H1 (cell line): ENCODE results near the gene FGF23. TPM values are rescaled to one million over a fixed set of nuclear protein-coding genes. Genes with fewer than 3 reads are reported as not detected.

Source experiments
- CTCF ChIP-seq, 3 experiments: IDR thresholded peaks; 1 replicate in 2 of 3; 2 replicates in 1 of 3; pipeline versions ENCODE4 v1.5.1 to v1.6.1; 2011; ENCODE audit warnings: low read length in 3 of 3, mild to moderate bottlenecking in 3 of 3, inconsistent platforms in 2 of 3, low read depth in 1 of 3, moderate library complexity in 1 of 3; ENCODE audit not compliant: insufficient read depth in 1 of 3; ENCODE audit errors: control extremely low read depth in 1 of 3
- EZH2 ChIP-seq: fragments of 200-600 bp; sonication (generic); IDR thresholded peaks from 2 replicates; pipeline ENCODE4 v1.7.1; 2012; ENCODE audit warnings: low read depth, mild to moderate bottlenecking, moderate library complexity, low read length, inconsistent platforms; ENCODE audit not compliant: severe bottlenecking
- FOSL1 ChIP-seq: IDR thresholded peaks from 2 replicates; pipeline ENCODE4 v1.6.1; 2011; ENCODE audit warnings: mild to moderate bottlenecking, low read depth, low read length, moderate library complexity; ENCODE audit not compliant: insufficient read depth
- MAFK ChIP-seq: IDR thresholded peaks from 2 replicates; pipeline ENCODE4 v1.6.1; 2012; ENCODE audit warnings: low read depth, mild to moderate bottlenecking, improper control_type of control experiment, low read length
- SP1 ChIP-seq: IDR thresholded peaks from 2 replicates; pipeline ENCODE4 v1.6.1; 2011; ENCODE audit warnings: low read depth, low read length
- TCF12 ChIP-seq: IDR thresholded peaks from 2 replicates; pipeline ENCODE4 v1.6.1; 2011; ENCODE audit warnings: low read depth, mild to moderate bottlenecking, low read length
- polyA plus RNA-seq, 7 experiments: library from polyadenylated mRNA; depleted of rRNA in 3 of 7; stranded (reverse) in 5 of 7; unstranded in 2 of 7; fragments of >200 nt in 5 of 7; fragments of 200-250 nt in 2 of 7; gene quantifications; 1 replicate in 5 of 7; 2 replicates in 1 of 7; 4 replicates in 1 of 7; pipeline versions ENCODE4 v1.2.1 to v1.2.3, GENCODE V29; 2011 to 2013; ENCODE audit warnings: missing spikeins in 2 of 7, mixed read lengths in 2 of 7
- total RNA-seq: library from RNA; stranded (reverse); fragmentation: NEBNext Ultra II Directional; extraction: Animal tissue kit (Norgen Biotek cat#: 25700); gene quantifications from 2 replicates; pipeline ENCODE4 v1.2.1, GENCODE V29; 2021

FGF23 gene
- total and polyA plus RNA-seq, 2 of the 8 experiments (the other 6 are each of a cell fraction or from before 2014, with no cell fraction given), result 0.35 to 0.67 TPM

- no peak for TF ChIP-seq CTCF (IDR thresholded peaks at IDR 0.05; ENCODE audit: control extremely low read depth in 1 of 3, insufficient read depth in 1 of 3, low read depth in 1 of 3, low read length in 3 of 3)
- no peak for TF ChIP-seq FOSL1
- no peak for TF ChIP-seq SP1
- no peak for TF ChIP-seq EZH2
- no peak for TF ChIP-seq MAFK
- no peak for TF ChIP-seq TCF12
These were observed 8.1 kb upstream of the FGF23 start (continued) for GRCh38 chr12:4387607-4388006.
